HFFc6 (cell line): Measurements from ENCODE around the gene RPUSD2. TPM values are rescaled to one million over a fixed set of nuclear protein-coding genes. Genes with fewer than 3 reads are reported as not detected.

Source experiments
- DNase-seq: peaks from one replicate; pipeline ENCODE4 v3.0.0-alpha.2; 2018
- H3K27ac Mint-ChIP-seq: 2 replicates; pipeline ENCODE4 v1.8.0; 2020; ENCODE audit warnings: mild to moderate bottlenecking, mixed read lengths
- H3K27me3 Mint-ChIP-seq: 2 replicates; pipeline ENCODE4 v1.8.0; 2021; ENCODE audit warnings: mild to moderate bottlenecking, moderate library complexity, mixed read lengths; ENCODE audit not compliant: insufficient read depth
- H3K36me3 Mint-ChIP-seq: 2 replicates; pipeline ENCODE4 v1.8.0; 2021; ENCODE audit warnings: low read depth, mixed read lengths
- H3K4me1 Mint-ChIP-seq: 2 replicates; pipeline ENCODE4 v1.8.0; 2020; ENCODE audit warnings: low read depth, mixed read lengths
- H3K4me3 Mint-ChIP-seq: 2 replicates; pipeline ENCODE4 v1.8.0; 2020; ENCODE audit warnings: mild to moderate bottlenecking, moderate library complexity, mixed read lengths
- H3K9me3 Mint-ChIP-seq: 2 replicates; pipeline ENCODE4 v1.8.0; 2020; ENCODE audit warnings: mild to moderate bottlenecking, mixed read lengths
- total RNA-seq, 6 experiments: library from RNA; stranded (reverse); fragmentation: NEBNext Ultra II Directional; extraction: Animal tissue kit (Norgen Biotek cat#: 25700); gene quantifications; 2 replicates in 1 of 6; 3 replicates in 5 of 6; pipeline ENCODE4 v1.2.3, GENCODE V29; 2021
- TF ChIP-seq, protein P1 (sequence below): fragments of 200-600 bp; sonication (generic); IDR thresholded peaks from 2 replicates; pipeline ENCODE4 v1.5.0; 2021; ENCODE audit warnings: antibody characterized with exemption, mild to moderate bottlenecking

RPUSD2 gene
- total RNA-seq, 6 experiments from 2014 or later, result 10.3 to 13.7 (median 11.9) TPM

- H3K4me1 Mint-ChIP-seq, result peaks cover 42% of the 10 kb centered on the region
- TF ChIP-seq, protein P1, sequence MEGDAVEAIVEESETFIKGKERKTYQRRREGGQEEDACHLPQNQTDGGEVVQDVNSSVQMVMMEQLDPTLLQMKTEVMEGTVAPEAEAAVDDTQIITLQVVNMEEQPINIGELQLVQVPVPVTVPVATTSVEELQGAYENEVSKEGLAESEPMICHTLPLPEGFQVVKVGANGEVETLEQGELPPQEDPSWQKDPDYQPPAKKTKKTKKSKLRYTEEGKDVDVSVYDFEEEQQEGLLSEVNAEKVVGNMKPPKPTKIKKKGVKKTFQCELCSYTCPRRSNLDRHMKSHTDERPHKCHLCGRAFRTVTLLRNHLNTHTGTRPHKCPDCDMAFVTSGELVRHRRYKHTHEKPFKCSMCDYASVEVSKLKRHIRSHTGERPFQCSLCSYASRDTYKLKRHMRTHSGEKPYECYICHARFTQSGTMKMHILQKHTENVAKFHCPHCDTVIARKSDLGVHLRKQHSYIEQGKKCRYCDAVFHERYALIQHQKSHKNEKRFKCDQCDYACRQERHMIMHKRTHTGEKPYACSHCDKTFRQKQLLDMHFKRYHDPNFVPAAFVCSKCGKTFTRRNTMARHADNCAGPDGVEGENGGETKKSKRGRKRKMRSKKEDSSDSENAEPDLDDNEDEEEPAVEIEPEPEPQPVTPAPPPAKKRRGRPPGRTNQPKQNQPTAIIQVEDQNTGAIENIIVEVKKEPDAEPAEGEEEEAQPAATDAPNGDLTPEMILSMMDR, result no peak
Observed at GRCh38 chr15:40593588-40594428, 24.7 kb downstream of the RPUSD2 start, which contains the start of gene KNL1. KNL1 (plus strand) TSS chr15:40594249; CDS start chr15:40602932, 8,683 bp downstream.

GRCh38 chr15:40594429-40594836 is 25.3 kb downstream of the RPUSD2 start:
- Mint-ChIP-seq H3K4me1 (peaks cover 41% of the 10 kb centered on the region), H3K4me3 (peak overlapping the region; percentile 91), H3K27me3 (peaks cover 4% of the 10 kb centered on the region; the same call in 1 of the 2 replicates), H3K27ac (peak overlapping the region; percentile 100), H3K36me3 (no peaks in the 10 kb centered on the region), H3K9me3 (no peaks in the 10 kb centered on the region)
- TF ChIP-seq, protein P1, result peak; percentile 49
- DNase-seq, result peak; percentile 36

More at GRCh38 chr15:40593588-40594428, 24.7 kb downstream of the RPUSD2 start, which contains the start of gene KNL1:
- Mint-ChIP-seq H3K27me3 (peaks cover 4% of the 10 kb centered on the region; the same call in 1 of the 2 replicates), H3K27ac (peak within 1 kb of the TSS; percentile 100), H3K36me3 (no peaks in the 10 kb centered on the region), H3K4me3 (peak within 1 kb of the TSS; percentile 91), H3K9me3 (no peaks in the 10 kb centered on the region)
- peak; percentile 89 for DNase-seq

DNA sequence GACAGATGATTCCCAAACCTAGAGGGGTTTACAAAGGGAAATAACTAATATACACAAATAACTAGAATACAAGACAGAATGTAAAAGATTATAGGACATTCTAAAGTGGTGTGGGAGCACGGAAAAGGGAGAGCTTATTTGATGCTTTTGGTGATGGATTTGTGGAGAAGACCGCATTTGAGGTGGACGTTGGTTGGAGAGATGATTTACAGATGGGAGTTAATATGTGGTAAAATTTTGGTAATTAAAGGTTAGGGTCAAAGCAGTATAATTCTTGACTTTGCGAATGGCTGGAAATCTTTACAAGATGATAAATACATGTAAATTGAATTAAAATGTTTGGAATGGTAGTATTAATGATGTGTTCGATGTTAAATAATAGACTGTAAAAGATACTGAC is 26.1 kb downstream of the RPUSD2 start:
- no peak for DNase-seq
- H3K9me3 Mint-ChIP-seq, result no peaks in the 10 kb centered on the region
- H3K4me1 Mint-ChIP-seq, result peaks cover 35% of the 10 kb centered on the region
- TF ChIP-seq, protein P1, result no peak
- no peaks in the 10 kb centered on the region for H3K36me3 Mint-ChIP-seq
- peak overlapping the region; percentile 91 for H3K4me3 Mint-ChIP-seq
- H3K27me3 Mint-ChIP-seq, result peaks cover 4% of the 10 kb centered on the region; the same call in 1 of the 2 replicates
- H3K27ac Mint-ChIP-seq, result peak overlapping the region; percentile 100

GRCh38 chr15:40595773-40596172 is 26.7 kb downstream of the RPUSD2 start:
- no peak for DNase-seq

DNA sequence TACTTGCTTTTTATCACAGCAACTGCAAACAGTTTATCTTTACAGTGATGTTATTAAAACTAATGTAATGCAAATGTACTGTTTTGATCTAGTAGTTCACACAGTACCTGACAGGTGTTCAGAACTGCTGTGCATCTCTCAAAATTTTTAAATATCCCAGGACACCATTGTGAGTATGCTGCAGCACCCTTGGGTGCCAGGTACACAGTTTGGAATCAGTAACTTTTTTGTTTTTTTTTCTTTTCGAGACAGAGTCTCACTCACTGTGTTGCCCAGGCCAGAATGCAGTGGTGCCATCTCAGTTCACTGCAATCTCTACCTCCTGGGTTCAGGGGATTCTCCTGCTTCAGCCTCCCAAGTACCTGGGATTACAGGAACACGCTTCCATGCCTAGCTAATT is 27.9 kb downstream of the RPUSD2 start:
- DNase-seq, result no peak
- no peaks in the 10 kb centered on the region for H3K36me3 Mint-ChIP-seq
- H3K27me3 Mint-ChIP-seq, result peaks cover 3% of the 10 kb centered on the region; the same call in 1 of the 2 replicates
- no peaks in the 10 kb centered on the region for H3K9me3 Mint-ChIP-seq
- H3K27ac Mint-ChIP-seq, result peak overlapping the region; percentile 64
- peaks cover 35% of the 10 kb centered on the region for H3K4me1 Mint-ChIP-seq
- no peak overlapping the region for H3K4me3 Mint-ChIP-seq
- TF ChIP-seq, protein P1, result no peak

More at GRCh38 chr15:40595773-40596172, 26.7 kb downstream of the RPUSD2 start:
- Mint-ChIP-seq H3K27me3 (peaks cover 4% of the 10 kb centered on the region; the same call in 1 of the 2 replicates), H3K4me3 (peak overlapping the region; percentile 65), H3K4me1 (peaks cover 35% of the 10 kb centered on the region), H3K36me3 (no peaks in the 10 kb centered on the region), H3K27ac (no peak overlapping the region), H3K9me3 (no peaks in the 10 kb centered on the region)
- TF ChIP-seq, protein P1, result no peak
